GM19035 (cell line): ENCODE data around the gene C5orf46.

Source experiments
- ATAC-seq: cut with Tn5 transposase; IDR thresholded peaks from one replicate; pipeline ENCODE4 v1.9.1; 2021; ENCODE audit not compliant: unreplicated experiment

C5orf46 gene

GRCh38 chr5:147859962-147860640 lies 46.2 kb downstream of the C5orf46 start:
- no peak for ATAC-seq

DNA sequence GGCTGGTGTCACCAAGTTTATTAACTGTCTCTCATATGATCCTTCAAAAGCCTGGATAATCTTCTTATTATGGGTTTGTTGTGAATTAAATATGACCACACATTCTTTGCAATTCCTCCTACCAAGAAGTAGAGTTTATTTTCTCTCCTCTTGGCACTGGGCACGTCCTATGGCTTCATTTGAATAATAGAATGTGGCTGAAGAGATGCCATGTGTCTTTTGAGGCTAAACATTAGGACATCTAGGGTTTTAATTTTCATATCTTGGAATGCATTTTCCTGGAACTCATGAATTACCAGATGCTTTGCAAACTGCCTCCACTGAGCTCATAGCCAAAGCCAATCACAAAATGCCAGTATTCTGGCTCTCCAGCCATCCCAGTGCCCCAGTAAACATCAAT lies 47.8 kb downstream of the C5orf46 start:
- no peak for ATAC-seq

GRCh38 chr5:147857302-147858129 lies 48.8 kb downstream of the C5orf46 start:
- ATAC-seq = peak; percentile 88

DNA sequence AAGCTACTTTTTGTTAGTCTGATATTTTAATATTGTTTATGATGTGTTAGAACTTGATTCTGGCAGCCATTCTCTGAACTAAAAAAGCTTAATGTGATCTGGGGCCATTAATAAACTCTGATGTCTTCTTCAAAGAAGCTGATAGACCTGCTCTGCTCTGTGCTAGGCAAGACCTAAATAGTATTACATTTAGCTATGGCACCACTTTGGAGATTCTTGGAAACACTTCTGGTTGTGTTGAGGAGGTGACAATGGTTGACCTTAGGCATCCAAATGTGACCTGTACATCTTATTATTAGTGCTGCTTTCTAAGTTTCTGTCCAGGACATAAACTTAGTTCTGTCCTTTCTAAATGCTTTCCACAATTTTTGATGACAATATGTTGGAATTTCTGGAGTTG lies 49.5 kb downstream of the C5orf46 start:
- ATAC-seq = no peak

- no peak for ATAC-seq
Observed at GRCh38 chr5:147855774-147856069, 50.6 kb downstream of the C5orf46 start.

DNA sequence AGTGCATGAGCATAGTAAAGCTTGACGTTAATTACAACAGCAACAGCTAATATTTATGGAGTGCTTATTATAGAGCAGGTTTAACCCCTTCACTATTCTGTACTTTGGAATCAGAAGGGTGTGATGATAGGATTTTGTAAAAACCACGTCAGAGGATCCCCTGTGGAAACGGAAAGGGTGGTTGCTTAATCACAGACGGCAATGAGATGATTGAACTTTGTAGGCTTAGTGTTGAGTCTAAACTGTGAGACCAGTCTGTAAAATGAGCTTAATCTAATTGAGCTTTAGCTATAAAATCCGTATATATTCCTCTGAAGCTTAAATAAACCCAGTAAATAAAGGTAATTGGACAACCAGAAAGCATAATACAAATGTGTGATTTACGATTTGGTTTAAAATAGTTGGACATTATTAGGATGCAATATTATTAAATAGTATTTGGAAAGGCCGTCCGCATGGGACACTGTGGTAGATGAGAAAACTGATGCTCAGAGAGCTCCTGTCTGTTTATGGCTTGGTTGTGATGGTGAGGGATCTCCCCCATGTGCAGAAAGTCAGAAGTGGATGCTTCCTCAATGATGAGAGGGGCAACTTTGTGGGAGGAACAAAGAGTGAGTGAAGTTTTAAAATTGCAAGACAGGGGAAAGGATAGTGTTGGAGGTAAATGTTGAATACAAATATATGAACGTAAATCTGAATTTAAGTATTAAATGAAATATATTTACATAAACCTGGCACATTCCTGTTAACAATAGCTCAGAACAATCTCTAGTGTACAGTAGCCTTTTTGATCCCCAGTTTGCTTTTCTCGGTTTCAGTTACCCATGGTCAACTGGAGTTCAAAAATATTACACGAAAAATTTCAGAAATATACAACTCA lies 51.2 kb downstream of the C5orf46 start:
- ATAC-seq = no peak

DNA sequence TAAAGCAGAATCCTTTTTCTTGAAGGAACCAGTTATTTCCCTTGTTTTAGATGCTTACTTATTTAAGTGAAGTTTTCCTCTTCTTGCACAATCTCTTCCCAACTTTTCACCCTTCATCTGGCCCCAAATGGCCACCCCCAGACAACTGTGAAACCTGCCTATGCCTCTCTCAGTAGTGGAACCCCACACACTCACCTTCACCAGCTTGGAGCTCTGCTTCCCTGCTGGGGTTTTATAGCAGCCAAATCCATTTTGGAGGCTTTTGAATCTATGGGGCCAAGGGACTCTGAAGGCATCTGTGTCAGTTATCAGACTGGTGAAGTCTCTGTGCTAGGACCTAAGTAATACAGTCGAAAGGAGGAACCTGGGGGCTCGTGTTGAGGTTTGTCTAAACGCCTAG lies 52.0 kb downstream of the C5orf46 start:
- no peak for ATAC-seq

GRCh38 chr5:147853372-147853987 lies 52.9 kb downstream of the C5orf46 start:
- no peak for ATAC-seq

GRCh38 chr5:147852365-147852764 lies 54.0 kb downstream of the C5orf46 start:
- ATAC-seq = no peak

- ATAC-seq = no peak
Observed at GRCh38 chr5:147851578-147851977, 54.8 kb downstream of the C5orf46 start.

DNA sequence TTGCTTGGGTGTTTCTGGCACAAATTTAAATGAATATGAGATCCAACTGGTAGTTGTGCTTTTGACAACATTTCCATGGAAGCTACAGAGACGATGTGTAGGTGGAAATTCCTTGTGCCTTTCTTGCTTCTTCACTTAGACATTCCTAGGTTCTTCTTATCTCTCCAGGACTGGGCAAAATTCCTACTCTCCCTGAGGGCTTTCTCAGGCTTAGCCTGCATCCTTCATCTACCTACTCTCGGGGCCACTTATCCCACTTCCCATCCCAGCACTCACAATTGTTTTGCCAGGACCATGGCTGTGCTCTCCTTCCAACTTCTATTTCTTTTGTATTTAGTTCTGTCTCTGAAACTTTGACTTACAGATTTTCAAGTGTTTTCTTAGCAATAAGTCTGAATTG lies 57.1 kb downstream of the C5orf46 start:
- ATAC-seq = no peak

- no peak for ATAC-seq
Observed at GRCh38 chr5:147845618-147846017, 60.7 kb downstream of the C5orf46 start.

DNA sequence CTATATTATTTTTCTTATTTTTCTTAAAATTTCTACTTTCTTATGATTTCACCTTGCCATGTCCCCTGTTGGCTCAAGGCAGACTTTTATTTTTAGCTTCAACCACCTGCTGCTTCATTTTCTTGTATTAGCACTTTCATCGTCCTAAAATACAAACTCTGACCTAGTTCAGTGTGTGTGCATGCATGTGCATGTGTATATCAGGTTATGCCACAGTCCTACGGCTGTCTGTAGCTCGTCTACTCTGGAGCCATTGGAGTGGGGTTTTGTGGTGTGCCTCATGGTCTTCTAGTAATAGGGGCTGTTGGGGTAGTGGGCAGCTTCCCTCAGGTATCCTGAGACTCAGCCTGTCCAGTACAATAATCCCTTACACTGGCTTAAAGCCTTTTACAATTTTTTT lies 61.5 kb downstream of the C5orf46 start:
- ATAC-seq = no peak

DNA sequence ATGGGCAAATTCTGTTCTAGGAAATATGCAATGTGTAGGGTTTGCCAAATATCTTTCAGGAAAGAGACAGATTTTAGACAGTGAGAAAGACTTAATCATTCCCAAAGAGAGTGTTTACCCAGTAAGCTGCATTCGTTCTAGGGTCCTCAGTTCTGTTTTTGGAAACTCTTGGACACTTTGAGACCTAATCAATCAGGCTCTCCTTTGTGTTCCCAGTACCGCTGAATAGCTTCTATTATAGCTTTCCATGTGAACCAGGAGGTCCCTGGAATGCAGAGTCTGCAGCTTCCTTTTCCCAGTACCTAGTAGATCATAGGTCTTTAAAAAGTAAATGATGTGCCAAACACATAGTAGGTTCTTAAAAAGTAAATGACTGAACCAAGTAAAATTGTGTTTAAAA lies 63.5 kb downstream of the C5orf46 start:
- ATAC-seq = no peak
